Measurements from ENCODE around the gene RGL3.
"Not testable (repeated sequence)": the region's sequence is repeated elsewhere in the genome, so short reads cannot be mapped to it uniquely, and the experiment has no call there.

The RGL3 gene

GRCh38 chr19:11461453-11461852 lies 42.3 kb upstream of the RGL3 start:
- Histone ChIP-seq H3K27ac (no peak overlapping the region), H3K36me3 (replicated peaks) (no peaks in the 10 kb centered on the region), H3K4me3 (ENCODE audit: low read depth, low read length) (no peak overlapping the region), H3K27me3 (replicated peaks) (no peaks in the 10 kb centered on the region)
- in situ Hi-C loops (cut with HindIII; ENCODE audit: low pct_ligation_motif_present, low sequenced_read_pairs) = no loop called here
- TF ChIP-seq CTCF (IDR thresholded peaks at IDR 0.05; ENCODE audit: low read depth, low read length, missing control alignments) = no peak
- DNase-seq = no peak

GRCh38 chr19:11460207-11460606 lies 41.1 kb upstream of the RGL3 start:
- H3K27ac ChIP-seq = no peak overlapping the region
- in situ Hi-C loops (cut with HindIII; ENCODE audit: low pct_ligation_motif_present, low sequenced_read_pairs) = no loop called here
- no peaks in the 10 kb centered on the region for H3K27me3 ChIP-seq (replicated peaks)
- H3K4me3 ChIP-seq (ENCODE audit: low read depth, low read length) = no peak overlapping the region
- peak; percentile 54 for TF ChIP-seq CTCF (IDR thresholded peaks at IDR 0.05; ENCODE audit: low read depth, low read length, missing control alignments)
- DNase-seq = no peak
- no peaks in the 10 kb centered on the region for H3K36me3 ChIP-seq (replicated peaks)

- H3K27me3 ChIP-seq (replicated peaks); H3K27ac ChIP-seq; DNase-seq; H3K4me3 ChIP-seq (ENCODE audit: low read depth, low read length); in situ Hi-C loops (cut with HindIII; ENCODE audit: low pct_ligation_motif_present, low sequenced_read_pairs); H3K36me3 ChIP-seq (replicated peaks): not testable (repeated sequence)
Measured at GRCh38 chr19:11458912-11459311, 39.8 kb upstream of the RGL3 start.

GRCh38 chr19:11458236-11458900 lies 39.3 kb upstream of the RGL3 start:
- no peak for DNase-seq
- no peaks in the 10 kb centered on the region for H3K27me3 ChIP-seq (replicated peaks)
- no peak for TF ChIP-seq CTCF (IDR thresholded peaks at IDR 0.05; ENCODE audit: low read depth, low read length, missing control alignments)
- no peak overlapping the region for H3K4me3 ChIP-seq (ENCODE audit: low read depth, low read length)
- no peaks in the 10 kb centered on the region for H3K36me3 ChIP-seq (replicated peaks)
- H3K27ac ChIP-seq = no peak overlapping the region
- in situ Hi-C loops (cut with HindIII; ENCODE audit: low pct_ligation_motif_present, low sequenced_read_pairs) = no loop called here

- Histone ChIP-seq H3K4me3 (ENCODE audit: low read depth, low read length) (no peak overlapping the region), H3K27ac (no peak overlapping the region), H3K36me3 (replicated peaks) (no peaks in the 10 kb centered on the region), H3K27me3 (replicated peaks) (no peaks in the 10 kb centered on the region)
- in situ Hi-C loops (cut with HindIII; ENCODE audit: low pct_ligation_motif_present, low sequenced_read_pairs) = no loop called here
- no peak for DNase-seq
- TF ChIP-seq CTCF (IDR thresholded peaks at IDR 0.05; ENCODE audit: low read depth, low read length, missing control alignments) = no peak
Measured at GRCh38 chr19:11457831-11458230, 38.7 kb upstream of the RGL3 start.

GRCh38 chr19:11457115-11457514 lies 38.0 kb upstream of the RGL3 start:
- no peak overlapping the region for H3K4me3 ChIP-seq (ENCODE audit: low read depth, low read length)
- DNase-seq = no peak
- TF ChIP-seq CTCF (IDR thresholded peaks at IDR 0.05; ENCODE audit: low read depth, low read length, missing control alignments) = no peak
- no peaks in the 10 kb centered on the region for H3K27me3 ChIP-seq (replicated peaks)
- H3K36me3 ChIP-seq (replicated peaks) = no peaks in the 10 kb centered on the region
- in situ Hi-C loops (cut with HindIII; ENCODE audit: low pct_ligation_motif_present, low sequenced_read_pairs) = no loop called here
- H3K27ac ChIP-seq = no peak overlapping the region
